Measurements from ENCODE around the gene ADAMTS9.

DNA sequence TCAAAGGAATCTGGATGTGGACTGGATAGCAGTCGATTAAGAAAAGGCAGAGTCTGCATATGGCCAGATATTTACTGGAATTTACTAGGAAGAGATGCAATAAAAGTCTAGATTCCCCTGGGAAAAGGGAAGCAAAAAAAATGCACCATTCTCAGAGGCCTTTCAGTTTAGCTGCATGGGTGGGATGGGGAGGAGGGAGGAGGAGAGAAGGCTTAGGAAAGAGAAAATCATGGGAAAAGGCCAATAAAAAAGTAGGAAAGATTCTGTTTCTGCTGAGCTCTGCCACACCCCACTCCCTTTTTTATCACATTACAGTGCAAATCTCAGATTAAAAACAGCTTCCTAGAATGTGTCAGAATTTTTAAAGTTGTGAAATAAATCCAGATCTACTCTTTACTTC, 103.6 kb downstream of the ADAMTS9 start:
- TF ChIP-seq ZNF274 (IDR thresholded peaks at IDR 0.05; ENCODE audit: low read depth, low read length) = no peak
- no peak for TF ChIP-seq YY1 (IDR thresholded peaks at IDR 0.05; ENCODE audit: insufficient read depth, insufficient read length)
